WI38 (cell line): Measurements from ENCODE around the gene VRK3.

Experiments used
- H3K4me3 ChIP-seq: 2 replicates; pipeline ENCODE4 v1.5.1; 2011; ENCODE audit warnings: low read depth, mild to moderate bottlenecking, control low read depth, low read length
- CTCF ChIP-seq: IDR thresholded peaks from 2 replicates; pipeline ENCODE4 v1.5.1; 2012; ENCODE audit warnings: low read depth, mild to moderate bottlenecking, control low read depth, low read length

VRK3 gene

DNA sequence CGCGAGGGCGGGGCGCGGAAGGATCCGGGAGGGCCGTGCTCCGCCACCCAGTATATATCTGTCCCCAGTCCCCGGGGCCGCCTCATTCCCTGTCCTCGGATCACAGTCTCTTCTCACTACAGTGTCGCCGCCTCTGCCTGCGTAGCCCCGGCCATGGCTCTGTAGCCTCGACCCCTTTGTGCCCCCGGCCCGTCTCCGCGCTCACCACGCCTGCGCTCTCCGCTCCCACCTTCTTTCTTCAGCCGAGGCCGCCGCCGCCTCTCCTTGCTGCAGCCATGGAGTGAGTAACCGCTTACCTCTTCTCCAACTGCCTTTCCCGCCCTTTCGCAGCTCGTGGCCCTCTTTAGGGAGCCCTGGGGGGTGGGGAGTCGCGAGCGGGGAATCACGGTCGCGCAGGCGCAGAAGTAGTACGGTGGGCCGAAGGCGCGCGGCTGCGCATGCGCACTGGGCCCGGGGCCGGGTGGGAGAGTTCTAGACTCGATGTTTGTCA is 96.0 kb downstream of the VRK3 start, which contains the start of the genes ATF5 and NUP62:
Gene ATF5, plus strand, starts transcription at position 85 of the 490 bp plus-strand sequence. CDS start 1,646 bp downstream, outside the sequence.
Gene NUP62, minus strand, starts transcription at position 384 of the 490 bp plus-strand sequence. CDS start 19,697 bp downstream, outside the sequence.
- peak within 1 kb of the TSS; percentile 89 for H3K4me3 ChIP-seq
- no peak for TF ChIP-seq CTCF

DNA sequence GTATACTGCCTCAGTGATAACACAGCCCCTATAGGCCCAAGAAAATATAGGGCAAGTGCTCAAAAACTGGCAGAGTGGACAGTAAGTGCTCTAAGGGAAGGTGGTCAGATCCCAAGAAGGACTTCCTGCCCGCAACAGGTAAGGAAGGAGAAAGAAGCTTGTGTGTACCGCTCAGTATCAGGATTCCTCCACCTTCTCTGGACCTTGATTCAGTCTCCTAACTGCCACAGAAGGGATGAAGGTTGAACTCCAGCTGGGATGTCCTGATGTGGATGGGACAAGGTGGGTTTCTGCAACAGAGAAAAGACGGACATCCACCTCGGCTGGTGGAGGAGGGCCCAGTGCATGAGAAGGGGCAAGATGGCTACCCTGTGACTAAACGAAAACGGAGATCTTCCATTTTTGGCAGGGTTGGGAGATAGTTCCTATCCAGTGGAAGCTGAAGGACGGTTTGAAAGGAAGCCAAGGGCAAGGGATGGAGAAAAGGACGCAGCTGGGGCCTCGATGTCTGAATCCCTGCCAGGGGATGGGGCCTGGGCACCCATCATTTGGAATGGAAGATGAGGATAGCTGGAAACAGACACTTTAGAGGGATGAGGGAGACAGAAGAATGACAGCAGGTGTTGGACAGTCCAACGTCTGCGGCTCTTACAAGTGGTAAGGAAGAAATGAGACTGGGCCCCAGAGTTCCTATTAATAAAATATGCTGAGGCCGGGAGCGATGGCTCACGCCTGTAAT is 97.5 kb downstream of the VRK3 start:
- H3K4me3 ChIP-seq = peak overlapping the region; percentile 89
- TF ChIP-seq CTCF = no peak

DNA sequence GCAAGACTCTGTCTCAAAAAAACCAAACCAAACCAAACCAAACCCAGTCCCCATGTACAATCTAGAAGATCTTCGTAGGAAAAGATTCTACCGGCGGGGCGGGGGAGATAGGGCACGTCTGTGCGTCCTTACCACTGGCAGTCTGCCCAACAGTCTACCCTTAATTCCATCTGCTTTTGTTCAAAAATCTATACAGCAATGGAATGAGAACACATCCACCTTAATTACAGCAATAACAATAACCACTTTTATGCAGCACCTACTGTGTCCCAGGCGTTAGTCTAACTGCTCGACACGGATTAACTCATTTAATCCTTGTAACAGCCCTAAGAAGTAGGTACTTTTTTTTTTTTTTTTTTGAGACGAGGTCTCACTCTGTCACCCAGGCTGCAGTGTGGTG is 98.7 kb downstream of the VRK3 start:
- H3K4me3 ChIP-seq = no peak overlapping the region
- TF ChIP-seq CTCF = no peak
